ENCODE data around the gene PNPLA5.
"Not testable (repeated sequence)": the region's sequence is repeated elsewhere in the genome, so short reads cannot be mapped to it uniquely, and the experiment has no call there.

Gene PNPLA5

GRCh38 chr22:43883012-43883661, 8.7 kb downstream of the PNPLA5 start:
- DNase-seq (ENCODE audit: low read depth, low spot score) = peak; percentile 36
- no peak overlapping the region for H3K27ac ChIP-seq

GRCh38 chr22:43882122-43882767, 9.6 kb downstream of the PNPLA5 start:
- H3K27ac ChIP-seq = no peak overlapping the region
- DNase-seq (ENCODE audit: low read depth, low spot score) = no peak

- no peak overlapping the region for H3K27ac ChIP-seq
- DNase-seq (ENCODE audit: low read depth, low spot score) = no peak
Observed at GRCh38 chr22:43881091-43882061, 10.4 kb downstream of the PNPLA5 start.

GRCh38 chr22:43880541-43880991, 11.2 kb downstream of the PNPLA5 start:
- no peak for DNase-seq (ENCODE audit: low read depth, low spot score)
- no peak overlapping the region for H3K27ac ChIP-seq

GRCh38 chr22:43879901-43880540, 11.8 kb downstream of the PNPLA5 start:
- H3K27ac ChIP-seq = no peak overlapping the region
- DNase-seq (ENCODE audit: low read depth, low spot score) = no peak

- H3K27ac ChIP-seq = no peak overlapping the region
Observed at GRCh38 chr22:43878831-43879550, 12.8 kb downstream of the PNPLA5 start.

GRCh38 chr22:43878079-43878795, 13.6 kb downstream of the PNPLA5 start:
- no peak overlapping the region for H3K27ac ChIP-seq
- no peak for DNase-seq (ENCODE audit: low read depth, low spot score)

More at GRCh38 chr22:43878831-43879550, 12.8 kb downstream of the PNPLA5 start:
- DNase-seq (ENCODE audit: low read depth, low spot score) = no peak

GRCh38 chr22:43876866-43877509, 14.8 kb downstream of the PNPLA5 start:
- DNase-seq (ENCODE audit: low read depth, low spot score) = no peak
- no peak overlapping the region for H3K27ac ChIP-seq

- DNase-seq (ENCODE audit: low read depth, low spot score) = no peak
- H3K27ac ChIP-seq = no peak overlapping the region
Observed at GRCh38 chr22:43869799-43870198, 22.0 kb downstream of the PNPLA5 start.

- H3K27ac ChIP-seq; DNase-seq (ENCODE audit: low read depth, low spot score): not testable (repeated sequence)
Observed at GRCh38 chr22:43869001-43869400, 22.8 kb downstream of the PNPLA5 start.

- no peak for DNase-seq (ENCODE audit: low read depth, low spot score)
- no peak overlapping the region for H3K27ac ChIP-seq
Observed at GRCh38 chr22:43867839-43868635, 23.8 kb downstream of the PNPLA5 start.

GRCh38 chr22:43862882-43863202, 29.0 kb downstream of the PNPLA5 start:
- no peak overlapping the region for H3K27ac ChIP-seq
- no peak for DNase-seq (ENCODE audit: low read depth, low spot score)

GRCh38 chr22:43862074-43862881, 29.5 kb downstream of the PNPLA5 start, which contains the start of gene SULT4A1:
Gene SULT4A1 (minus strand): TSS chr22:43862513. CDS start chr22:43862382, 131 bp downstream.
- DNase-seq (ENCODE audit: low read depth, low spot score) = no peak
- H3K27ac ChIP-seq = no peak within 1 kb of the TSS

GRCh38 chr22:43861529-43861928, 30.3 kb downstream of the PNPLA5 start:
- no peak overlapping the region for H3K27ac ChIP-seq

GRCh38 chr22:43860831-43861230, 31.0 kb downstream of the PNPLA5 start:
- DNase-seq (ENCODE audit: low read depth, low spot score) = no peak
- no peak overlapping the region for H3K27ac ChIP-seq

More at GRCh38 chr22:43861529-43861928, 30.3 kb downstream of the PNPLA5 start:
- no peak for DNase-seq (ENCODE audit: low read depth, low spot score)

- no peak overlapping the region for H3K27ac ChIP-seq
- no peak for DNase-seq (ENCODE audit: low read depth, low spot score)
Observed at GRCh38 chr22:43860126-43860525, 31.7 kb downstream of the PNPLA5 start.

GRCh38 chr22:43859621-43860020, 32.2 kb downstream of the PNPLA5 start:
- DNase-seq (ENCODE audit: low read depth, low spot score) = no peak
- H3K27ac ChIP-seq = no peak overlapping the region
